Superior temporal gyrus (tissue), 1 donor: ENCODE measurements around the gene CYP27C1.
"Not testable (repeated sequence)": the region's sequence is repeated elsewhere in the genome, so short reads cannot be mapped to it uniquely, and the experiment has no call there.

Source experiments
- DNase-seq: peaks from one replicate; pipeline ENCODE4 v3.0.0-alpha.2; 2016; ENCODE audit errors: extremely low spot score

The CYP27C1 gene

GRCh38 chr2:127220102-127220767 is at the start of gene CYP27C1:
Gene CYP27C1 (minus strand): TSS chr2:127220299. CDS start chr2:127220270, 29 bp downstream.
- no peak for DNase-seq

- no peak for DNase-seq
These were observed 41.8 kb upstream of the CYP27C1 start for GRCh38 chr2:127261804-127262406.

GRCh38 chr2:127259355-127259754 is 39.3 kb upstream of the CYP27C1 start:
- DNase-seq: no peak

GRCh38 chr2:127256866-127257265 is 36.8 kb upstream of the CYP27C1 start:
- DNase-seq: no peak

- no peak for DNase-seq
These were observed 36.3 kb upstream of the CYP27C1 start for GRCh38 chr2:127256381-127256780.

- no peak for DNase-seq
These were observed 35.6 kb upstream of the CYP27C1 start for GRCh38 chr2:127255721-127256120.

GRCh38 chr2:127255146-127255545 is 35.0 kb upstream of the CYP27C1 start:
- no peak for DNase-seq

- no peak for DNase-seq
These were observed 34.4 kb upstream of the CYP27C1 start for GRCh38 chr2:127254386-127254981.

- DNase-seq: not testable (repeated sequence)
These were observed 21.1 kb upstream of the CYP27C1 start for GRCh38 chr2:127241184-127241583.

- no peak for DNase-seq
These were observed 19.3 kb upstream of the CYP27C1 start for GRCh38 chr2:127239395-127239794.

- not testable (repeated sequence) for DNase-seq
These were observed 17.7 kb upstream of the CYP27C1 start for GRCh38 chr2:127237768-127238167.

GRCh38 chr2:127235082-127235702 is 15.1 kb upstream of the CYP27C1 start:
- DNase-seq: no peak

GRCh38 chr2:127233710-127234109 is 13.6 kb upstream of the CYP27C1 start:
- DNase-seq: no peak

GRCh38 chr2:127231130-127231865 is 11.2 kb upstream of the CYP27C1 start:
- DNase-seq: no peak

GRCh38 chr2:127229555-127229954 is 9.5 kb upstream of the CYP27C1 start:
- DNase-seq: no peak

GRCh38 chr2:127228102-127228501 is 8.0 kb upstream of the CYP27C1 start:
- DNase-seq: no peak

- DNase-seq: not testable (repeated sequence)
These were observed 7.2 kb upstream of the CYP27C1 start for GRCh38 chr2:127227264-127227660.

- DNase-seq: no peak
These were observed 6.6 kb upstream of the CYP27C1 start for GRCh38 chr2:127226520-127227263.

- no peak for DNase-seq
These were observed 6.0 kb upstream of the CYP27C1 start for GRCh38 chr2:127226132-127226519.

- no peak for DNase-seq
These were observed 5.3 kb upstream of the CYP27C1 start for GRCh38 chr2:127225186-127225960.
